ENCODE data around the gene PYM1.

The PYM1 gene

GRCh38 chr12:55970775-55971174 lies 43.1 kb upstream of the PYM1 start:
- TF ChIP-seq, protein P1, sequence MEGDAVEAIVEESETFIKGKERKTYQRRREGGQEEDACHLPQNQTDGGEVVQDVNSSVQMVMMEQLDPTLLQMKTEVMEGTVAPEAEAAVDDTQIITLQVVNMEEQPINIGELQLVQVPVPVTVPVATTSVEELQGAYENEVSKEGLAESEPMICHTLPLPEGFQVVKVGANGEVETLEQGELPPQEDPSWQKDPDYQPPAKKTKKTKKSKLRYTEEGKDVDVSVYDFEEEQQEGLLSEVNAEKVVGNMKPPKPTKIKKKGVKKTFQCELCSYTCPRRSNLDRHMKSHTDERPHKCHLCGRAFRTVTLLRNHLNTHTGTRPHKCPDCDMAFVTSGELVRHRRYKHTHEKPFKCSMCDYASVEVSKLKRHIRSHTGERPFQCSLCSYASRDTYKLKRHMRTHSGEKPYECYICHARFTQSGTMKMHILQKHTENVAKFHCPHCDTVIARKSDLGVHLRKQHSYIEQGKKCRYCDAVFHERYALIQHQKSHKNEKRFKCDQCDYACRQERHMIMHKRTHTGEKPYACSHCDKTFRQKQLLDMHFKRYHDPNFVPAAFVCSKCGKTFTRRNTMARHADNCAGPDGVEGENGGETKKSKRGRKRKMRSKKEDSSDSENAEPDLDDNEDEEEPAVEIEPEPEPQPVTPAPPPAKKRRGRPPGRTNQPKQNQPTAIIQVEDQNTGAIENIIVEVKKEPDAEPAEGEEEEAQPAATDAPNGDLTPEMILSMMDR (conservative IDR thresholded peaks at IDR 0.05; ENCODE audit: low read length), result no peak
- TF ChIP-seq EZH2phosphoT487 (IDR thresholded peaks at IDR 0.05; ENCODE audit: borderline replicate concordance), result no peak
- Histone ChIP-seq H2AFZ (ENCODE audit: low read length) (no peak overlapping the region), H4K20me1 (ENCODE audit: insufficient read depth, low read length, poor library complexity, severe bottlenecking) (peaks cover 18% of the 10 kb centered on the region), H3K27me3 (ENCODE audit: insufficient read depth, low read length, poor library complexity, severe bottlenecking) (no peaks in the 10 kb centered on the region), H3K4me3 (ENCODE audit: low read length, poor library complexity, severe bottlenecking) (no peak overlapping the region), H3K4me1 (ENCODE audit: insufficient read depth, low read length, poor library complexity, severe bottlenecking) (peaks cover 36% of the 10 kb centered on the region), H3F3A (ENCODE audit: low read depth) (no peaks in the 10 kb centered on the region), H3K36me3 (ENCODE audit: insufficient read depth, low read length) (no peaks in the 10 kb centered on the region), H3K4me2 (ENCODE audit: low read depth, low read length, poor library complexity, severe bottlenecking) (no peak overlapping the region), H3K9ac (ENCODE audit: low read depth, low read length, poor library complexity, severe bottlenecking) (no peak overlapping the region), H3K79me2 (ENCODE audit: insufficient read depth, low read length) (peaks cover 58% of the 10 kb centered on the region), H3K9me3 (ENCODE audit: insufficient read depth, low read depth, low read length) (no peaks in the 10 kb centered on the region), H3K9me2 (replicated peaks; ENCODE audit: low read depth, low read length) (no peaks in the 10 kb centered on the region)

DNA sequence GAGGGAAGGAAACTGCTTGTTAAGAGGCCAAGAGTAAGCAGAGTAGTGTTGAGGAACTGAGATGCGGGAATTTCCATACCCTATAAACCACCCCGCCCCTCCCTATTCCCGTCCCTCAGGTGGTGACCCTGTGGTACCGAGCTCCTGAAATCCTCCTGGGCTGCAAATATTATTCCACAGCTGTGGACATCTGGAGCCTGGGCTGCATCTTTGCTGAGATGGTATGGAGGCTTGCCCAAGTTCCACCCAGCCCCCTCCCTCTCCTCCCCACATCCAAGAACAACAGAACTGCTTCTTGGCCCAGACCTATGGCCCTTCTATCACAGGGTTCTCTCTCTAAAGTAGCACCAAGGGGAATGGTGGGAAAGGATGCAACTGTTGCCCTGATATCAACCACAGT lies 41.7 kb upstream of the PYM1 start:
- Histone ChIP-seq H3K4me3 (ENCODE audit: low read length, poor library complexity, severe bottlenecking) (no peak overlapping the region), H3K9me2 (replicated peaks; ENCODE audit: low read depth, low read length) (no peaks in the 10 kb centered on the region), H2AFZ (ENCODE audit: low read length) (no peak overlapping the region), H3F3A (ENCODE audit: low read depth) (no peaks in the 10 kb centered on the region), H3K9me3 (ENCODE audit: insufficient read depth, low read depth, low read length) (no peaks in the 10 kb centered on the region), H3K9ac (ENCODE audit: low read depth, low read length, poor library complexity, severe bottlenecking) (no peak overlapping the region), H3K36me3 (ENCODE audit: insufficient read depth, low read length) (no peaks in the 10 kb centered on the region), H4K20me1 (ENCODE audit: insufficient read depth, low read length, poor library complexity, severe bottlenecking) (peaks cover 14% of the 10 kb centered on the region), H3K4me2 (ENCODE audit: low read depth, low read length, poor library complexity, severe bottlenecking) (peak overlapping the region; percentile 93), H3K27me3 (ENCODE audit: insufficient read depth, low read length, poor library complexity, severe bottlenecking) (no peaks in the 10 kb centered on the region), H3K79me2 (ENCODE audit: insufficient read depth, low read length) (peaks cover 44% of the 10 kb centered on the region), H3K4me1 (ENCODE audit: insufficient read depth, low read length, poor library complexity, severe bottlenecking) (peaks cover 28% of the 10 kb centered on the region)
- TF ChIP-seq EZH2phosphoT487 (IDR thresholded peaks at IDR 0.05; ENCODE audit: borderline replicate concordance), result no peak
- TF ChIP-seq, protein P1 (conservative IDR thresholded peaks at IDR 0.05; ENCODE audit: low read length), result no peak

DNA sequence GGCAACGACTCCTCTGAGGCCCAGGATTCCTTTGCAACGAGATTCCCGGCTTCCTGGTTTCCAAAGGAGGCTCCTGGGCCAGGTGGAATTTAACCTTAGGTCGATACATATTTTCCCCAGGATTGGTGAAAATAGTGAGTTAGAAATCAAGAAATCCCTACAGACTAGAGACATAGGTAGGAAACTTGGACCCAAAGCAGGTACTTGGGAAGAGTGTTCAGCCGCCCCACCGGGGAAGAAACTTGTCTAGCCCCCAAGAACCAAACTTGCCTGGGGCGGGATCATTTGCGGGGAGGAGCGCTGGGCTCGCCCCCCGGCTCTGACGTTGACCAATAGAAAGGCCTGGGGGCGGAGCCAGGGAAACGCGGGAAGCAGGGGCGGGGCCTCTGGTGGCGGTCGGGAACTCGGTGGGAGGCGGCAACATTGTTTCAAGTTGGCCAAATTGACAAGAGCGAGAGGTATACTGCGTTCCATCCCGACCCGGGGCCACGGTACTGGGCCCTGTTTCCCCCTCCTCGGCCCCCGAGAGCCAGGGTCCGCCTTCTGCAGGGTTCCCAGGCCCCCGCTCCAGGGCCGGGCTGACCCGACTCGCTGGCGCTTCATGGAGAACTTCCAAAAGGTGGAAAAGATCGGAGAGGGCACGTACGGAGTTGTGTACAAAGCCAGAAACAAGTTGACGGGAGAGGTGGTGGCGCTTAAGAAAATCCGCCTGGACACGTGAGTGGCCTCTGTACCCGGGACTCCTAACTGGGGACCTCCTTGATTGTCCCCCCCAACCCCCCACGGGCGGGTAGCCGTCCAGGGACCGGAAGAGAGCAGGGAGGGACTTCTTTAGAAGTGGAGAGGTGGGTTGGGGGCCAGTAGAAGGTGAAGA lies 39.0 kb upstream of the PYM1 start, which contains the start of gene CDK2:
Gene CDK2, plus strand, starts transcription at position 423 of the 874 bp plus-strand sequence. Its CDS starts 179 bp downstream, at position 602.
- Histone ChIP-seq H3K4me1 (ENCODE audit: insufficient read depth, low read length, poor library complexity, severe bottlenecking) (peaks cover 19% of the 10 kb centered on the region), H3K36me3 (ENCODE audit: insufficient read depth, low read length) (no peaks in the 10 kb centered on the region), H3K4me3 (ENCODE audit: low read length, poor library complexity, severe bottlenecking) (peak within 1 kb of the TSS; percentile 88), H3K9me3 (ENCODE audit: insufficient read depth, low read depth, low read length) (no peaks in the 10 kb centered on the region), H3K9ac (ENCODE audit: low read depth, low read length, poor library complexity, severe bottlenecking) (peak within 1 kb of the TSS; percentile 91), H3K79me2 (ENCODE audit: insufficient read depth, low read length) (peaks cover 32% of the 10 kb centered on the region), H2AFZ (ENCODE audit: low read length) (peak within 1 kb of the TSS; percentile 79), H3K4me2 (ENCODE audit: low read depth, low read length, poor library complexity, severe bottlenecking) (peak within 1 kb of the TSS; percentile 93), H3K9me2 (replicated peaks; ENCODE audit: low read depth, low read length) (no peaks in the 10 kb centered on the region), H4K20me1 (ENCODE audit: insufficient read depth, low read length, poor library complexity, severe bottlenecking) (peaks cover 9% of the 10 kb centered on the region), H3F3A (ENCODE audit: low read depth) (no peaks in the 10 kb centered on the region), H3K27me3 (ENCODE audit: insufficient read depth, low read length, poor library complexity, severe bottlenecking) (no peaks in the 10 kb centered on the region)
- no peak for TF ChIP-seq EZH2phosphoT487 (IDR thresholded peaks at IDR 0.05; ENCODE audit: borderline replicate concordance)
- TF ChIP-seq, protein P1 (conservative IDR thresholded peaks at IDR 0.05; ENCODE audit: low read length), result no peak
